KMS-11 (cell line): Measurements from ENCODE around the gene PTPRK.
A peak's percentile ranks its signal among the peaks of the same experiment; 100 is the strongest.

Source experiments
- H2AFZ ChIP-seq: fragments of 200-600 bp; sonication (generic); 2 replicates; pipeline ENCODE4 v1.6.1; 2016; ENCODE audit warnings: antibody characterized with exemption, mixed run types, low read depth
- H3K27ac ChIP-seq: fragments of 200-600 bp; sonication (generic); 2 replicates; pipeline ENCODE4 v1.6.1; 2016; ENCODE audit warnings: mild to moderate bottlenecking, mixed run types
- H3K27me3 ChIP-seq: fragments of 200-600 bp; sonication (generic); 2 replicates; pipeline ENCODE4 v1.6.1; 2017; ENCODE audit warnings: mild to moderate bottlenecking, low read depth, mixed run types, moderate library complexity; ENCODE audit not compliant: insufficient read depth
- H3K36me3 ChIP-seq: fragments of 200-600 bp; sonication (generic); 2 replicates; pipeline ENCODE4 v1.6.1; 2017; ENCODE audit warnings: mild to moderate bottlenecking, mixed run types; ENCODE audit not compliant: insufficient read depth
- H3K4me1 ChIP-seq: fragments of 200-600 bp; sonication (generic); 2 replicates; pipeline ENCODE4 v1.6.1; 2016; ENCODE audit warnings: mild to moderate bottlenecking, low read depth, mixed run types; ENCODE audit not compliant: poor library complexity, severe bottlenecking
- H3K4me2 ChIP-seq: fragments of 200-600 bp; sonication (generic); 2 replicates; pipeline ENCODE4 v1.7.0; 2016; ENCODE audit warnings: mild to moderate bottlenecking, mixed run types
- H3K4me3 ChIP-seq: fragments of 200-600 bp; sonication (generic); IDR thresholded peaks from 2 replicates; pipeline ENCODE4 v1.6.1; 2017; ENCODE audit warnings: low read depth, low read length, mixed read lengths; ENCODE audit not compliant: insufficient read depth
- H3K79me2 ChIP-seq: fragments of 200-600 bp; sonication (generic); 2 replicates; pipeline ENCODE4 v1.6.1; 2016; ENCODE audit warnings: low read depth, mixed run types; ENCODE audit not compliant: insufficient read depth
- H3K9ac ChIP-seq: fragments of 200-600 bp; sonication (generic); 2 replicates; pipeline ENCODE4 v1.6.1; 2016; ENCODE audit warnings: mild to moderate bottlenecking, mixed run types
- H4K20me1 ChIP-seq: fragments of 200-600 bp; sonication (generic); 2 replicates; pipeline ENCODE4 v1.6.1; 2016; ENCODE audit warnings: mild to moderate bottlenecking, mixed run types; ENCODE audit not compliant: insufficient read depth
- CTCF ChIP-seq: fragments of 200-600 bp; sonication (generic); conservative IDR thresholded peaks from 2 replicates; pipeline ENCODE4 v1.6.1; 2017; ENCODE audit warnings: low read depth, mild to moderate bottlenecking, antibody characterized with exemption, low read length, moderate library complexity, mixed read lengths

The PTPRK gene

GRCh38 chr6:128520436-128521281 is at the start of gene PTPRK:
Gene PTPRK (minus strand): TSS chr6:128520599. CDS start chr6:128520358, 241 bp downstream.
- no peaks in the 10 kb centered on the region for H3K36me3 ChIP-seq
- H3K4me2 ChIP-seq: peak within 1 kb of the TSS; percentile 92
- no peak within 1 kb of the TSS for H3K4me3 ChIP-seq
- peaks cover 25% of the 10 kb centered on the region for H3K4me1 ChIP-seq
- peaks cover 47% of the 10 kb centered on the region for H3K79me2 ChIP-seq
- peak within 1 kb of the TSS; percentile 95 for H3K9ac ChIP-seq
- peak within 1 kb of the TSS; percentile 87 for H3K27ac ChIP-seq
- H2AFZ ChIP-seq: peak within 1 kb of the TSS; percentile 83
- 0 out of 2 replicates have a peak, but pooled peaks cover 6% of the 10 kb centered on the region for H4K20me1 ChIP-seq
- no peaks in the 10 kb centered on the region for H3K27me3 ChIP-seq
- peak; percentile 27; the same call in 1 of the 2 replicates for TF ChIP-seq CTCF

- Histone ChIP-seq H2AFZ (no peak overlapping the region), H3K4me1 (no peaks in the 10 kb centered on the region), H3K36me3 (no peaks in the 10 kb centered on the region), H3K79me2 (no peaks in the 10 kb centered on the region), H3K4me2 (no peak overlapping the region), H3K4me3 (no peak overlapping the region), H3K27me3 (no peaks in the 10 kb centered on the region), H3K9ac (no peak overlapping the region), H4K20me1 (no peaks in the 10 kb centered on the region), H3K27ac (no peak overlapping the region)
- no peak for TF ChIP-seq CTCF
These were observed 46.6 kb upstream of the PTPRK start for GRCh38 chr6:128567029-128567428.

- Histone ChIP-seq H3K4me1 (no peaks in the 10 kb centered on the region), H3K27ac (no peak overlapping the region), H3K79me2 (no peaks in the 10 kb centered on the region), H4K20me1 (no peaks in the 10 kb centered on the region), H3K27me3 (no peaks in the 10 kb centered on the region), H2AFZ (no peak overlapping the region), H3K4me2 (no peak overlapping the region), H3K4me3 (no peak overlapping the region), H3K9ac (no peak overlapping the region), H3K36me3 (no peaks in the 10 kb centered on the region)
- no peak for TF ChIP-seq CTCF
These were observed 40.6 kb upstream of the PTPRK start for GRCh38 chr6:128560966-128561365.

GRCh38 chr6:128558924-128559323 is 38.5 kb upstream of the PTPRK start:
- Histone ChIP-seq H3K9ac (no peak overlapping the region), H3K27ac (no peak overlapping the region), H3K4me2 (no peak overlapping the region), H2AFZ (no peak overlapping the region), H3K36me3 (no peaks in the 10 kb centered on the region), H3K27me3 (no peaks in the 10 kb centered on the region), H4K20me1 (no peaks in the 10 kb centered on the region), H3K4me3 (no peak overlapping the region), H3K79me2 (no peaks in the 10 kb centered on the region), H3K4me1 (no peaks in the 10 kb centered on the region)
- TF ChIP-seq CTCF: no peak
